ENCODE results near the gene CSE1L.

CSE1L gene

DNA sequence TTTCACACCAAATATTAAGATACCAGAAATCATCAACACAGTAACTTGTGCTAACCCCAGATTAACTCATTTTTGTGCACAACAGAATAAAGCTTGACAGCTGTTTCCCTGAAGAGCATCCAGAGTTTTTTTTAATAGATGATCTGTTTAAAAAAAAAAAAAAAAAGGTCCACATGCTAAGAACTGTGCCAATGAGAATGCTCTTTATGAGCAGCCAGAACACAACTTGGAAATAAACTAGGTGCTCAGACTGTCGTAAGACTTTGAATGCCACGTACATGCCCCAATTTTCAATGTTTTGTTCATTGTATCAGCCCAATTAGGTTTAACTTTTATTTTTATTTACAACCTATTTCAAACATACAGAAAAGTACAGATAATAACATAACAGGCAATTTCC is 94.7 kb downstream of the CSE1L start:
- DNase-seq (ENCODE audit: low read depth): no peak

More for the DNA sequence above, 94.7 kb downstream of the CSE1L start:
- no peak for TF ChIP-seq POLR2A (IDR thresholded peaks at IDR 0.05; ENCODE audit: extremely low read depth, insufficient read length)
- TF ChIP-seq, protein P1, sequence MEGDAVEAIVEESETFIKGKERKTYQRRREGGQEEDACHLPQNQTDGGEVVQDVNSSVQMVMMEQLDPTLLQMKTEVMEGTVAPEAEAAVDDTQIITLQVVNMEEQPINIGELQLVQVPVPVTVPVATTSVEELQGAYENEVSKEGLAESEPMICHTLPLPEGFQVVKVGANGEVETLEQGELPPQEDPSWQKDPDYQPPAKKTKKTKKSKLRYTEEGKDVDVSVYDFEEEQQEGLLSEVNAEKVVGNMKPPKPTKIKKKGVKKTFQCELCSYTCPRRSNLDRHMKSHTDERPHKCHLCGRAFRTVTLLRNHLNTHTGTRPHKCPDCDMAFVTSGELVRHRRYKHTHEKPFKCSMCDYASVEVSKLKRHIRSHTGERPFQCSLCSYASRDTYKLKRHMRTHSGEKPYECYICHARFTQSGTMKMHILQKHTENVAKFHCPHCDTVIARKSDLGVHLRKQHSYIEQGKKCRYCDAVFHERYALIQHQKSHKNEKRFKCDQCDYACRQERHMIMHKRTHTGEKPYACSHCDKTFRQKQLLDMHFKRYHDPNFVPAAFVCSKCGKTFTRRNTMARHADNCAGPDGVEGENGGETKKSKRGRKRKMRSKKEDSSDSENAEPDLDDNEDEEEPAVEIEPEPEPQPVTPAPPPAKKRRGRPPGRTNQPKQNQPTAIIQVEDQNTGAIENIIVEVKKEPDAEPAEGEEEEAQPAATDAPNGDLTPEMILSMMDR (IDR thresholded peaks at IDR 0.05; ENCODE audit: low read depth, low read length): no peak
- TF ChIP-seq, protein P2, sequence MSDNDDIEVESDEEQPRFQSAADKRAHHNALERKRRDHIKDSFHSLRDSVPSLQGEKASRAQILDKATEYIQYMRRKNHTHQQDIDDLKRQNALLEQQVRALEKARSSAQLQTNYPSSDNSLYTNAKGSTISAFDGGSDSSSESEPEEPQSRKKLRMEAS (IDR thresholded peaks at IDR 0.05; ENCODE audit: low read depth, low read length): no peak
- no peak for TF ChIP-seq MYC (IDR thresholded peaks at IDR 0.05; ENCODE audit: low read depth, low read length)
- H3K4me3 ChIP-seq (ENCODE audit: low read depth, low read length): no peak overlapping the region

All from NB4 (cell line).